Gastrocnemius medialis (tissue), 4 donors: ENCODE measurements around the gene B3GNT2.

ENCODE experiments used
- CTCF ChIP-seq, 5 experiments: fragments of 450-650 bp in 3 of 5; fragments of 200-600 bp in 2 of 5; sonication (generic) in 2 of 5; IDR thresholded peaks in 4 of 5; conservative IDR thresholded peaks in 1 of 5; 1 replicate in 4 of 5; 2 replicates in 1 of 5; pipeline ENCODE4 v1.5.1; 2016 to 2019; ENCODE audit warnings: antibody characterized with exemption in 5 of 5, mild to moderate bottlenecking in 3 of 5, moderate library complexity in 3 of 5
- POLR2A ChIP-seq, 2 donors: fragments of 450-650 bp; IDR thresholded peaks; one replicate each; pipeline ENCODE4 v1.6.1; 2017; ENCODE audit warnings: antibody characterized with exemption in 2 of 2, mild to moderate bottlenecking in 2 of 2, moderate library complexity in 2 of 2

GRCh38 chr2:62243983-62244382, 48.1 kb downstream of the B3GNT2 start:
- TF ChIP-seq POLR2A (IDR thresholded peaks at IDR 0.05) = no peak
- no peak for TF ChIP-seq CTCF (IDR thresholded peaks at IDR 0.05 in 4 of 5, conservative IDR thresholded peaks at IDR 0.05 in 1 of 5)
